ENCODE data around the gene NFE2L1. TPM values are rescaled to one million over a fixed set of nuclear protein-coding genes. Genes with fewer than 3 reads are reported as not detected.

Gene NFE2L1, protein sequence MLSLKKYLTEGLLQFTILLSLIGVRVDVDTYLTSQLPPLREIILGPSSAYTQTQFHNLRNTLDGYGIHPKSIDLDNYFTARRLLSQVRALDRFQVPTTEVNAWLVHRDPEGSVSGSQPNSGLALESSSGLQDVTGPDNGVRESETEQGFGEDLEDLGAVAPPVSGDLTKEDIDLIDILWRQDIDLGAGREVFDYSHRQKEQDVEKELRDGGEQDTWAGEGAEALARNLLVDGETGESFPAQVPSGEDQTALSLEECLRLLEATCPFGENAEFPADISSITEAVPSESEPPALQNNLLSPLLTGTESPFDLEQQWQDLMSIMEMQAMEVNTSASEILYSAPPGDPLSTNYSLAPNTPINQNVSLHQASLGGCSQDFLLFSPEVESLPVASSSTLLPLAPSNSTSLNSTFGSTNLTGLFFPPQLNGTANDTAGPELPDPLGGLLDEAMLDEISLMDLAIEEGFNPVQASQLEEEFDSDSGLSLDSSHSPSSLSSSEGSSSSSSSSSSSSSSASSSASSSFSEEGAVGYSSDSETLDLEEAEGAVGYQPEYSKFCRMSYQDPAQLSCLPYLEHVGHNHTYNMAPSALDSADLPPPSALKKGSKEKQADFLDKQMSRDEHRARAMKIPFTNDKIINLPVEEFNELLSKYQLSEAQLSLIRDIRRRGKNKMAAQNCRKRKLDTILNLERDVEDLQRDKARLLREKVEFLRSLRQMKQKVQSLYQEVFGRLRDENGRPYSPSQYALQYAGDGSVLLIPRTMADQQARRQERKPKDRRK
- total RNA-seq (2014; rRNA removed; shearing (Covaris generic)), result 70.7 and 79.1 TPM in 2 replicates

DNA sequence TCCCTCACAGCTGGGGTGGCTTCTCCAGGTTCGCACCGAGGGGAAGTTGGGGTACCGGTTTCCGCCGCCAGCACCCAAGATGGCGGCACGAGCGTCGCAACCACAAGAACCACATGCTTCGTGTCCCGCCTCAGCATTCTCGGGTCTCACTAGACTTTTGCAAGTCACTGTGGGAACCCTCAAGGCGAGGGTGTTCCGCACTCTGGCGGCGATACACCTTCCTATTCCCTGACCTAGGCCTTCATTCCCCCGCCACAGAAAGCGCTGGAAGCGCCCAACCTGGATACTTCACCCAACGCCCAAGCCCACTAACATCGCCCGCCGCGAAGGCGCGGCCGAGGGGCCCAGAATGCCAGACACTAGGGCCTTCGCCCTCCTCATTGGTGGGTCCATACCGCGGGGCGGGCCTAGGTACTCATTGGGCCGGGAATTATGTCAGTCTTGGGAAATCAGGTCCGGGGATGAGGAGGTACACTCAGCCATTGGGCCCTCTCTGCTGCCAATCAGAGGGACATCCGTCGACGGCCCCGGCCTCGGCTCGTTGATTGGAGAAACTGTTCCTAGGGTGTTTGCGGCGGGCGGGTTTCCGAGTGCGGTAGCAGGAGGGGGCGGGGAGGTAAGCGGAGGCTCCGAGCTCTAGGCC is at the start of gene NFE2L1:
Gene NFE2L1 (plus strand): TSS at position 619 of the 643 bp plus-strand sequence. CDS start 2,760 bp downstream, outside the sequence.

DNA sequence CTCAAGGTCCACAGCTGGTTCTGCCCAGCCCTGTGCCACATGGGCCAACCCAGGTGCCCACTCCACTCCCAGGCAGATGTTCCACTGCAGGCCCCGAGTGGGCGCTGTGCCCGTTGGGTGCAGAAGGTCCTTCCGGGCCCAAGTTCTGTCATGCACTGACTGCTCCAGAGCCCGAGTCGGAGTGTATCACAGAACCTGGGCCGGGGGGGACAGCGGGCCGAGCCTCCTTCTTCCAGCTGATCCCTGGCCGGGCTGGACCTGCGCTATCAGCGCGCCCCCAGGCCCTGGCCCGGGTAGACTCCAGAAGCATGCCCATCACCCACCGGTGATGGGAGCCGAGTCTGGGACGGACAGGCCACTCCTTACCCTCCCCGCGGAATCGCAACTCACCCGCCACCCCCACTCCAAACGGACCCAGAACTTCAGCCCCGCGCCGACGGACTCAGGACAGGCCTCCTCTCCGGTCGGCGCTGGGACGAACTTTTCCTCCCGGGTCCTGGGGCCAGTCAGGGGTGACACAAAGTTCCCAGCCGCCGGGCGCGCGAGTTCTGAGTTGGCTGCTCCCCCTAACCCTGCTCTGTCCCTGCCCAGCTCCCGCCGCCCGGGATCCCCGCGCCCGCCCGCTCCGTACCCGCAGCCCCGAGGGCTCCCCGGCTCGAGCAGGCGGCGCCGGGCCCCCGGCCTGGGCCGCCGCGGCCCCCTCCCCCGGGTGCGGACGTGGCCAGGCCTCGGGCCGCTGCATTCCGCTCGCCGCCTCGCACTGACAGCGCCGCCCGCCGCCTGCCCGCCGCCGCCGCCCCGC is 10.9 kb upstream of the NFE2L1 start, which contains the start of gene COPZ2:
Gene COPZ2 (minus strand): TSS at position 762 of the 802 bp plus-strand sequence. CDS start 20 bp downstream, at position 742.

DNA sequence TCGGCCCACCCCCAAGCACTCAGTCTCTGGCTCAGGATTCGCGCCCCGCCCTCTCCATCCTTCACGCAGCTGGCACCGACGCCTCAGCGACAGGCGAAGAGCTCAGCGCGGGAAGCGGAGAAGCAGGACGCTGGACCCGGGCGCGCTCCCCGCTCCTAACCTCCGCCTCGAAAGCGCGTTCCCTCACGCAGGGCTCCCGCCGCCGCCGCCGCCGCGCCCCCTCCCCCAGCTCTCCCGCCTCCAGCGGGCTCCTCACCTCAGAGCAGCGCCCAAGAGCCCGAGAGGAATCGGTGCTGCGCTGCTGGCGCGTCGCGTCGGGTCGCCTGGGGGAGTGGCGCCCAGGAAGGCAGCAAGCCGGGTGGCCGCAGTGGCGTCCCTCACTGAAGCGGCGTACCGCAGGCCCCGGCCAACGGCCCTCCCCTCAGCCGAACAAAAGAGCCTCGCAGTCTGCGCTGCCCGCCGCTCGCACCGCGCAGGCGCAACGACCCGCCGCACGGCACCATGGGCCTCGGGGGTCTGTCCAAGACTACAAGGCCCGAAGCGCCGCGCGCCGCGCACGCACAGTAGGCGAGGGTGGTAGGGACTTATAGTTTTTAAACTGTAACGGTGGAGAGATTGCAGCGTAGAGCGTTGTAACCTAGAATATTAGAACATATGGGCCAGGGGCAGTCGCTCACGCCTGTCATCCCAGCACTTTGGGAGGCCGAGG is 53.0 kb downstream of the NFE2L1 start, which contains the start of gene CBX1:
Gene CBX1 (minus strand): TSS at position 467 of the 709 bp plus-strand sequence. CDS start 24,474 bp downstream, outside the sequence.

DNA sequence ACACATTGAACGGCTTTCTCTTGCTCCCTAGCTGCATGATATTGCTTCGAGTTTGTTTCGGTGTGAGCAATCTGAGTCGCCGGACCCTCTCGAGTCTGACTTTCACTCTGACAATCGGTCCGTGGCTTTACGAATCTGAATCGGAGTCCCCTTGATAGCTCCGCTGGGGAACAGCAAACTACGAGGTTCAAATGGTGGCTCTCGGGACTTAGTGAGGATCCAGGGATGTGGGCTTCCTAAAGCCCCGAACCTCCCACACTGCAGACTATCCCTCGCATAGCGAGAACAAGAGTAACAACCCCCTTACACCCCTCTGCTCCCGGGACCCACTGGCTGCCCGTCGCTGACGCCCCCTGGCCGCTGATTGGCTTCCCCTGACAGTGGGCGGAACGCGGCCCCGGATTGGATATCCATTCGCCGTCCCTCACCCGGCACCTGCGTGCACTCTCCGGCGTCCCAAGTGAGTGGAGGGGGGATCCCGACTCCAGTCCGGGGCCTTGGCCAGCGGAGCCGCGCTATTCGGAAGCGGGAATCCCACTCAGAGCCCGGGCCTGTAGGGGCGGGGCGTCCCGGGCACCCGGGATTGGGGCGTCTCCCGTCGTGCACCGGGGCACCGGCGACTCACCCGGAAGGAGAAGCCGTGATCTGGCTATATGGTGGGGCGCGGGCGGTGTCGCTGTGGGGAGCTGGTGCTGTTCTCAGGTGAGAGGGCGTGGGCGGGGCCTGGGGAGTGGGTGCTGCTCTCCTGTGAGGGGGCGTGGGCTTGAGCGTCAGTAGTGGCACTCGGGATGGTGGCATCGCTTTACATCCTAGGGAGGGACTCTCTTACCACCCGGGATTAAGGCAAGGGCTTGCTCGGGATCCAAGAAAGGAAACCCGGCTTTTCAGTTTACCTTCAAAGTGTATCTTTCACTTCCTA is 59.2 kb downstream of the NFE2L1 start, which contains the start of gene SNX11:
Gene SNX11 (plus strand): TSS at position 630 of the 919 bp plus-strand sequence. CDS start 4,278 bp downstream, outside the sequence.

Small RNAs within 50 kb of the gene (small RNA-seq; reads per million reads assigned to genes)
- gene AC004477.2 (not detected), gene MIR152 (1.4 reads per million, percentile 65 among the genes with 10 or more reads in this experiment), gene RNU6-1201P (not detected)

Other genes starting within 250 kb of the NFE2L1 start
- 8.3 and 11.6 TPM in 2 replicates for gene OSBPL7, start 226.6 kb upstream of the NFE2L1 start, total RNA-seq (2014; rRNA removed; shearing (Covaris generic))
- 49.2 and 50.4 TPM in 2 replicates for gene MRPL10, start 216.8 kb upstream of the NFE2L1 start, total RNA-seq (2014; rRNA removed; shearing (Covaris generic))
- gene LRRC46, start 216.7 kb upstream of the NFE2L1 start, total RNA-seq (2014; rRNA removed; shearing (Covaris generic)), result 0.32 and 0.98 TPM in 2 replicates
- gene SCRN2, start 207.1 kb upstream of the NFE2L1 start, total RNA-seq (2014; rRNA removed; shearing (Covaris generic)), result 33.2 and 39.8 TPM in 2 replicates
- 0.21 TPM in 1 of 2 replicates, not detected in the other for gene SP6, start 197.2 kb upstream of the NFE2L1 start, total RNA-seq (2014; rRNA removed; shearing (Covaris generic))
- 4.0 and 5.4 TPM in 2 replicates for gene SP2, start 152.1 kb upstream of the NFE2L1 start, total RNA-seq (2014; rRNA removed; shearing (Covaris generic))
- gene PNPO, start 106.8 kb upstream of the NFE2L1 start, total RNA-seq (2014; rRNA removed; shearing (Covaris generic)), result 25.3 and 32.4 TPM in 2 replicates
- not detected in 2 replicates for gene PRR15L, start 90.5 kb upstream of the NFE2L1 start, total RNA-seq (2014; rRNA removed; shearing (Covaris generic))
- gene CDK5RAP3, start 77.2 kb upstream of the NFE2L1 start, total RNA-seq (2014; rRNA removed; shearing (Covaris generic)), result 127 TPM in 2 replicates
- 24.2 and 30.2 TPM in 2 replicates for gene COPZ2, start 10.6 kb upstream of the NFE2L1 start, total RNA-seq (2014; rRNA removed; shearing (Covaris generic))
- gene CBX1, start 53.1 kb downstream of the NFE2L1 start, total RNA-seq (2014; rRNA removed; shearing (Covaris generic)), result 48.1 and 48.6 TPM in 2 replicates
- 14.0 and 14.2 TPM in 2 replicates for gene SNX11, start 59.4 kb downstream of the NFE2L1 start, total RNA-seq (2014; rRNA removed; shearing (Covaris generic))